Fibroblast of skin of left biceps (primary cell): ENCODE measurements around the gene C17orf107.
"Not testable (repeated sequence)": the region's sequence is repeated elsewhere in the genome, so short reads cannot be mapped to it uniquely, and the experiment has no call there.

Experiments used
- DNase-seq, 2 experiments: peaks; one replicate each; pipeline ENCODE4 v3.0.0-alpha.2; 2013; ENCODE audit warnings: low read depth in 2 of 2

The C17orf107 gene

GRCh38 chr17:4900231-4901107 lies 1.1 kb downstream of the C17orf107 start:
- DNase-seq = no peak

GRCh38 chr17:4901108-4901647 lies 1.8 kb downstream of the C17orf107 start:
- no peak for DNase-seq

- no peak for DNase-seq
Observed at GRCh38 chr17:4901648-4902344, 2.5 kb downstream of the C17orf107 start.

- no peak for DNase-seq
Observed at GRCh38 chr17:4902540-4902939, 3.2 kb downstream of the C17orf107 start.

GRCh38 chr17:4903051-4903818 lies 3.9 kb downstream of the C17orf107 start, which contains the start of gene CHRNE:
Gene CHRNE (minus strand): TSS chr17:4903098. CDS start chr17:4903063, 35 bp downstream.
- no peak for DNase-seq

- DNase-seq = not testable (repeated sequence)
Observed at GRCh38 chr17:4906642-4907041, 7.3 kb downstream of the C17orf107 start.

- no peak for DNase-seq
Observed at GRCh38 chr17:4908301-4908700, 9.0 kb downstream of the C17orf107 start.

- DNase-seq = peak; percentile 68 to 69
Observed at GRCh38 chr17:4908711-4909496, 9.6 kb downstream of the C17orf107 start.

GRCh38 chr17:4913994-4914393 lies 14.7 kb downstream of the C17orf107 start:
- DNase-seq = no peak

- DNase-seq = not testable (repeated sequence)
Observed at GRCh38 chr17:4914551-4914950, 15.2 kb downstream of the C17orf107 start.

GRCh38 chr17:4919511-4920047 lies 20.2 kb downstream of the C17orf107 start:
- no peak for DNase-seq

- DNase-seq = no peak
Observed at GRCh38 chr17:4920351-4921048, 21.2 kb downstream of the C17orf107 start.

GRCh38 chr17:4921320-4921719 lies 22.0 kb downstream of the C17orf107 start:
- DNase-seq = no peak

GRCh38 chr17:4926577-4927335 lies 27.4 kb downstream of the C17orf107 start:
- not testable (repeated sequence) for DNase-seq

- DNase-seq = no peak
Observed at GRCh38 chr17:4928881-4929280, 29.5 kb downstream of the C17orf107 start.

GRCh38 chr17:4931963-4932362 lies 32.6 kb downstream of the C17orf107 start, which contains the start of gene GP1BA:
Gene GP1BA (plus strand): TSS chr17:4932277. CDS start chr17:4932605, 328 bp downstream.
- DNase-seq = no peak

- no peak for DNase-seq
Observed at GRCh38 chr17:4932756-4933155, 33.4 kb downstream of the C17orf107 start.

- no peak for DNase-seq
Observed at GRCh38 chr17:4933646-4934045, 34.3 kb downstream of the C17orf107 start.
